ENCODE results near the gene GRIN2D. TPM values are rescaled to one million over a fixed set of nuclear protein-coding genes. Genes with fewer than 3 reads are reported as not detected.

GRIN2D gene
- polyA plus RNA-seq, 1 donor from 2014 or later = 1.8 TPM

GRCh38 chr19:48400018-48400742 lies 6.7 kb downstream of the GRIN2D start:
- Histone ChIP-seq H3K36me3 (ENCODE audit: insufficient read depth, low read length) (no peaks in the 10 kb centered on the region), H3K4me3 (ENCODE audit: low read length) (no peak overlapping the region), H3K4me2 (ENCODE audit: low read length) (no peak overlapping the region), H3K9me2 (ENCODE audit: insufficient read depth, low read length) (no peaks in the 10 kb centered on the region), H3K9me3 (ENCODE audit: low read length) (no peaks in the 10 kb centered on the region), H3K27ac (ENCODE audit: low read length) (no peak overlapping the region), H3F3A (ENCODE audit: insufficient read depth, low read length, poor library complexity, severe bottlenecking) (no peaks in the 10 kb centered on the region), H2AFZ (ENCODE audit: low read depth, low read length) (no peak overlapping the region), H4K20me1 (ENCODE audit: insufficient read depth) (no peaks in the 10 kb centered on the region), H3K79me2 (replicated peaks; ENCODE audit: insufficient read depth, low read length) (peaks cover 4% of the 10 kb centered on the region), H3K27me3 (ENCODE audit: insufficient read depth, low read depth, low read length) (peaks cover 24% of the 10 kb centered on the region), H3K9ac (ENCODE audit: low read length) (no peak overlapping the region)
- TF ChIP-seq SMC3 (conservative IDR thresholded peaks at IDR 0.05; ENCODE audit: poor library complexity) (no peak), POLR2AphosphoS5 (IDR thresholded peaks at IDR 0.05) (no peak), CTCF (IDR thresholded peaks at IDR 0.05; ENCODE audit: poor library complexity, severe bottlenecking) (no peak)

DNA sequence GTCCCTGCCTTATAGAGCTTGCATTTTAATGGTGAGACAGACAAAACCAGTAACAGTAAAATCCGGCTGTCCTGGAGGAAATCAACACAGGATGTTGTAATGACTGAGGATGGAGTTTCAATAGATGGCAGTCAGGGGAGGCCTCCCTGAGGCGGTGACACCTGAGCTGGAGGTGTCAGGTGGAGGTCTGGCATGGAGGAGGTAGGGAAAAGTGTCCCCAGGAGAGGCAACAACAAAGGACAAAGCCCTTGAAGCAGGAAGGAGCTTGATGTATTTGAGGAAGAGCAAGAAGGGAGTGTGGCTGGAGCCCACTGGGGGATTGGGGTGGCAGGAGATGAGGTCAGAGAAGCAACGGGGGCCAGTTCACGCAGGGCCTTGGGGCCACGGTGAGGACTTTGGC lies 7.8 kb downstream of the GRIN2D start:
- H3K9ac ChIP-seq (ENCODE audit: low read length) = no peak overlapping the region
- no peak overlapping the region for H3K27ac ChIP-seq (ENCODE audit: low read length)
- H3F3A ChIP-seq (ENCODE audit: insufficient read depth, low read length, poor library complexity, severe bottlenecking) = no peaks in the 10 kb centered on the region
- peaks cover 19% of the 10 kb centered on the region for H3K27me3 ChIP-seq (ENCODE audit: insufficient read depth, low read depth, low read length)
- no peaks in the 10 kb centered on the region for H4K20me1 ChIP-seq (ENCODE audit: insufficient read depth)
- H2AFZ ChIP-seq (ENCODE audit: low read depth, low read length) = no peak overlapping the region
- no peaks in the 10 kb centered on the region for H3K9me3 ChIP-seq (ENCODE audit: low read length)
- H3K9me2 ChIP-seq (ENCODE audit: insufficient read depth, low read length) = no peaks in the 10 kb centered on the region
- no peak overlapping the region for H3K4me3 ChIP-seq (ENCODE audit: low read length)
- no peaks in the 10 kb centered on the region for H3K79me2 ChIP-seq (replicated peaks; ENCODE audit: insufficient read depth, low read length)
- TF ChIP-seq EZH2 (IDR thresholded peaks at IDR 0.05; ENCODE audit: borderline replicate concordance, insufficient read depth, low read length, poor library complexity, severe bottlenecking) (no peak), REST (IDR thresholded peaks at IDR 0.05; ENCODE audit: borderline replicate concordance) (no peak), POLR2AphosphoS5 (IDR thresholded peaks at IDR 0.05) (no peak), TAF1 (IDR thresholded peaks at IDR 0.05; ENCODE audit: low read depth) (no peak), SMC3 (conservative IDR thresholded peaks at IDR 0.05; ENCODE audit: poor library complexity) (no peak), RAD21 (conservative IDR thresholded peaks at IDR 0.05) (no peak), MXI1 (conservative IDR thresholded peaks at IDR 0.05; ENCODE audit: poor library complexity, severe bottlenecking) (no peak), EP300 (conservative IDR thresholded peaks at IDR 0.05; ENCODE audit: poor library complexity, severe bottlenecking) (no peak), CTCF (IDR thresholded peaks at IDR 0.05; ENCODE audit: poor library complexity, severe bottlenecking) (no peak)
- H3K4me2 ChIP-seq (ENCODE audit: low read length) = no peak overlapping the region
- no peaks in the 10 kb centered on the region for H3K36me3 ChIP-seq (ENCODE audit: insufficient read depth, low read length)
